ENCODE measurements around the gene HIP1. TPM values are rescaled to one million over a fixed set of nuclear protein-coding genes. Genes with fewer than 3 reads are reported as not detected.

HIP1 gene
- total and polyA plus RNA-seq, 12 donors, result 7.0 to 32.4 (median 23.4) TPM

GRCh38 chr7:75646571-75647102 is 92.1 kb downstream of the HIP1 start:
- WGBS, 2 donors, result 86 to 91% methylated on average over 9 of the region's 9 CpGs
- Histone ChIP-seq H3K9me3 (peaks cover 0 to 11% (median 5%) of the 10 kb centered on the region in 11 donors), H3K4me1 (peaks cover 7 to 29% (median 19%) of the 10 kb centered on the region in 9 donors), H3K36me3 (no peaks in the 10 kb centered on the region), H3K4me3 (no peak overlapping the region), H3K27ac (no peak overlapping the region), H3K27me3 (no peaks in the 10 kb centered on the region)
- intact Hi-C loops (cut with DNase I), result loop anchor here in 2 of 10 donors (10.0 kb wide), 2 partner anchors 88 to 118 kb away; partner anchors contain the start of gene HIP1 (in 2 of the 2)
- DNase-seq, result no peak
- ATAC-seq, result no peak
- no peak for TF ChIP-seq CTCF (IDR thresholded peaks at IDR 0.05)

- no peak for ATAC-seq
- peaks cover 0 to 11% (median 5%) of the 10 kb centered on the region in 11 donors for H3K9me3 ChIP-seq
- WGBS, 2 donors, result 95 to 96% methylated on average over 2 of the region's 2 CpGs
- no peaks in the 10 kb centered on the region for H3K27me3 ChIP-seq
- no peaks in the 10 kb centered on the region for H3K36me3 ChIP-seq
- intact Hi-C loops (cut with DNase I), result loop anchor here in 2 of 10 donors (10.0 kb wide), 2 partner anchors 89 to 119 kb away; partner anchors contain the start of gene HIP1 (in 2 of the 2)
- H3K4me1 ChIP-seq, result peaks cover 2 to 20% (median 15%) of the 10 kb centered on the region in 9 donors
- H3K27ac ChIP-seq, result no peak overlapping the region
- no peak overlapping the region for H3K4me3 ChIP-seq
- no peak for TF ChIP-seq CTCF (IDR thresholded peaks at IDR 0.05)
- DNase-seq, result no peak
These were observed 93.2 kb downstream of the HIP1 start for GRCh38 chr7:75645570-75645969.

- peaks cover 3 to 17% (median 11%) of the 10 kb centered on the region in 9 donors for H3K4me1 ChIP-seq
- no peaks in the 10 kb centered on the region for H3K36me3 ChIP-seq
- no peak overlapping the region for H3K4me3 ChIP-seq
- peaks cover 0 to 11% (median 5%) of the 10 kb centered on the region in 11 donors for H3K9me3 ChIP-seq
- H3K27ac ChIP-seq, result no peak overlapping the region
- no peak for TF ChIP-seq CTCF (IDR thresholded peaks at IDR 0.05)
- 86 to 90% methylated on average over 5 of the region's 5 CpGs for WGBS, 2 donors
- DNase-seq (no peak), ATAC-seq (peak in 1 of 8 donors; percentile 66)
- H3K27me3 ChIP-seq, result no peaks in the 10 kb centered on the region
- intact Hi-C loops (cut with DNase I), result loop anchor here in 2 of 10 donors (10.0 kb wide), 2 partner anchors 90 to 120 kb away; partner anchors contain the start of gene HIP1 (in 2 of the 2)
These were observed 94.2 kb downstream of the HIP1 start for GRCh38 chr7:75644589-75644988.

- H3K36me3 ChIP-seq, result no peaks in the 10 kb centered on the region
- 64 to 66% methylated on average over 9 of the region's 9 CpGs for WGBS, 2 donors
- intact Hi-C loops (cut with DNase I), result loop anchor here in 2 of 10 donors (10.0 kb wide), 2 partner anchors 92 to 122 kb away; partner anchors contain the start of gene HIP1 (in 2 of the 2)
- peak; percentile 41 to 90 (median 63) for TF ChIP-seq CTCF (IDR thresholded peaks at IDR 0.05)
- no peak overlapping the region for H3K27ac ChIP-seq
- peak in 1 of 8 donors; percentile 26 for ATAC-seq
- peak in 1 of 2 donors; percentile 21 for DNase-seq
- peaks cover 0 to 11% (median 5%) of the 10 kb centered on the region in 11 donors for H3K9me3 ChIP-seq
- H3K27me3 ChIP-seq, result no peaks in the 10 kb centered on the region
- H3K4me1 ChIP-seq, result peaks cover 8 to 19% (median 15%) of the 10 kb centered on the region in 9 donors
- no peak overlapping the region for H3K4me3 ChIP-seq
These were observed 95.8 kb downstream of the HIP1 start for GRCh38 chr7:75642810-75643486.
